Panc1 (cell line): ENCODE measurements around the gene ALS2CL. TPM values are rescaled to one million over a fixed set of nuclear protein-coding genes. Genes with fewer than 3 reads are reported as not detected.
A peak's percentile ranks its signal among the peaks of the same experiment; 100 is the strongest.

Experiments used
- ATAC-seq: fragments of 200-7000 bp; cut with Tn5 transposase; 2 replicates; pipeline ENCODE4 v1.9.1; 2020; ENCODE audit warnings: mild to moderate bottlenecking, moderate library complexity
- BruUV-seq: library from RNA; stranded (reverse); fragments of 400-500 nt; replicated peaks from 2 replicates; lab custom pipeline; 2021; lab: Mats Ljungman, UMichigan
- CTCF ChIA-PET: fragments of 300-600 bp; sonication (Branson Sonifier 250); formaldehyde crosslinking; loops from one replicate; lab custom pipeline; 2022; ENCODE audit warnings: antibody characterized with exemption; lab: Charles Lee
- POLR2A ChIA-PET: fragments of 300-600 bp; sonication (Branson Sonifier 250); formaldehyde crosslinking; loops from one replicate; lab custom pipeline; 2022; ENCODE audit warnings: antibody characterized with exemption; lab: Charles Lee
- DNase-seq: peaks from one replicate; pipeline ENCODE4 v3.0.0-alpha.2; 2010; ENCODE audit warnings: low read depth, low spot score
- H3K27ac ChIP-seq: 2 replicates; pipeline ENCODE4 v1.5.1; 2011; ENCODE audit warnings: mild to moderate bottlenecking, low read length, inconsistent platforms
- H3K27me3 ChIP-seq: fragments of 200-500 bp; sonication (Bioruptor generic); 2 replicates; pipeline ENCODE4 v1.6.0; 2014; ENCODE audit warnings: low read length, inconsistent platforms; ENCODE audit not compliant: control insufficient read depth, insufficient read depth
- H3K36me3 ChIP-seq: fragments of 200-500 bp; sonication (Bioruptor generic); 2 replicates; pipeline ENCODE4 v1.5.1; 2014; ENCODE audit warnings: inconsistent platforms, mild to moderate bottlenecking, low read length, moderate library complexity; ENCODE audit not compliant: control insufficient read depth, insufficient read depth
- H3K4me1 ChIP-seq: 2 replicates; pipeline ENCODE4 v1.5.1; 2011; ENCODE audit warnings: inconsistent platforms, mild to moderate bottlenecking, low read length, moderate library complexity; ENCODE audit not compliant: control insufficient read depth, insufficient read depth
- H3K4me3 ChIP-seq, 2 experiments: 2 replicates each; pipeline ENCODE4 v1.5.1; 2011 to 2012; ENCODE audit warnings: low read depth in 2 of 2, low read length in 2 of 2, mild to moderate bottlenecking in 2 of 2, inconsistent platforms in 1 of 2, moderate library complexity in 1 of 2
- H3K9me3 ChIP-seq: fragments of 200-500 bp; sonication (Bioruptor generic); 2 replicates; pipeline ENCODE4 v1.5.1; 2014; ENCODE audit warnings: low read depth, mild to moderate bottlenecking, inconsistent platforms, low read length, moderate library complexity; ENCODE audit not compliant: control insufficient read depth, insufficient read depth
- POLR2AphosphoS5 ChIP-seq: IDR thresholded peaks from 2 replicates; pipeline ENCODE4 v1.6.1; 2012; ENCODE audit warnings: mild to moderate bottlenecking, low read depth, low read length, moderate library complexity
- SIN3A ChIP-seq: IDR thresholded peaks from 2 replicates; pipeline ENCODE4 v1.6.1; 2012; ENCODE audit warnings: low read depth, mild to moderate bottlenecking, low read length, moderate library complexity, borderline replicate concordance; ENCODE audit not compliant: insufficient read depth
- TCF7L2 ChIP-seq: IDR thresholded peaks from 2 replicates; pipeline ENCODE4 v1.6.1; 2011; ENCODE audit warnings: mild to moderate bottlenecking, low read depth, low read length, inconsistent platforms
- in situ Hi-C: cut with HindIII; loops from 2 replicates; pipeline ENCODE4 v1.10.0; 2016; ENCODE audit warnings: low sequenced_read_pairs, low pct_unique_long_range_greater_than_20kb
- intact Hi-C: fragments of 100-400 bp; cut with micrococcal nuclease; formaldehyde crosslinking; loops from one replicate; pipeline ENCODE4 v1.10.0; 2022; ENCODE audit not compliant: unreplicated experiment
- total RNA-seq: library from RNA; stranded (reverse); gene quantifications from one replicate; pipeline ENCODE4 v1.2.1, GENCODE V29; 2021; ENCODE audit not compliant: unreplicated experiment
- TF ChIP-seq, protein P1 (sequence below), 2 experiments: IDR thresholded peaks; 2 replicates each; pipeline ENCODE4 v1.6.1; 2011 to 2012; ENCODE audit warnings: low read depth in 2 of 2, control low read depth in 1 of 2, low read length in 1 of 2, mild to moderate bottlenecking in 1 of 2, moderate library complexity in 1 of 2; ENCODE audit not compliant: insufficient read depth in 1 of 2
- TF ChIP-seq, protein P2 (sequence below): fragments of 450-650 bp; IDR thresholded peaks from 2 replicates; pipeline ENCODE4 v1.5.1; 2017; ENCODE audit warnings: mild to moderate bottlenecking

ALS2CL gene
- total RNA-seq, 1 experiment from 2014 or later = 2.7 TPM

DNA sequence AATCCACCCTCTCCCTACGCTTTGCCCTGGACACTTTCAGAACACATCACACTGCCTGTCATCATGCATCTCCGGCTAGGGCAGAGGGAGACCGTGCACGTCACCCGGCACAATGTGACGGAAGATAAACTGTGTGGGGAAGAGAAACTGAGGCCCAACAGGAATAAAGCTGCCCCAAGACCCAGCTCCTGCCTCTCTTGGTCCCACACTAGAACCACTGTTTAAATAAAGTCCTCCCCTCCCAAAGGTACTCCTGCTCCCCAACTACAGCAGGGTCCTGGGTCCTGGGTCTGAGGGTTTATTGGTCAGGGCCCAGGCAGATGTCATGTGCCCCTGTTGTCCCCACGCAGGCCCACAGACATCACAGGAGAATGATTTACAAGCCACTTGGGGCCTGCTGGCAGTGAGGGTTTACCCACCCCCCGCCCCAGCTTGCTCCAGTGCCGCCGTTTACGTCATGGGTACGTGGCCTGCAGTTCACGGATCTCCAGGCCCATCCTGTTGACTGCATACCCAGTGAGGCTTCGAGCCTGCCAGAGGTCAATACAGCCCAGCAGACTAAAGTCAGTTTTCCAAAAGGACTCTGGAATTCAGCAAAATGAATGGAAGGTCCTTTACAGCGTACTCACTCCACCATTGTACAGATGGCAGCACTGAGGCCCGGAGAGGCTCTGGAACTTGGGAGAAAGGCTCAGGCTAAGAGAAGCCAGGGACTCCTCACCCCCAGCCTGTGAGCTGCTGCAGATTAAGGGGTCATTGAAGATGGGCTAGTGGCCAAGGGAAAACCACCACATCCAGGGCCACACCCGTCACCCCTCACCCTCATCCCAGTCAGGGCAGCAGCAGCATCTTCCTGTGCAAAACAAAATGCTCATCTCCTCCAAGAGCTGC, 23.2 kb downstream of the ALS2CL start:
- H3K27me3 ChIP-seq = no peaks in the 10 kb centered on the region
- ATAC-seq (no peak), DNase-seq (no peak)
- CTCF ChIA-PET = no interaction called here
- H3K4me3 ChIP-seq = no peak overlapping the region
- H3K36me3 ChIP-seq = no peaks in the 10 kb centered on the region
- in situ Hi-C loops (no loop called here), intact Hi-C loops (no loop called here)
- H3K27ac ChIP-seq = no peak overlapping the region
- H3K4me1 ChIP-seq = no peaks in the 10 kb centered on the region
- BruUV-seq = no TSS peak
- no peaks in the 10 kb centered on the region for H3K9me3 ChIP-seq
- POLR2A ChIA-PET = no interaction called here
- TF ChIP-seq, protein P1, sequence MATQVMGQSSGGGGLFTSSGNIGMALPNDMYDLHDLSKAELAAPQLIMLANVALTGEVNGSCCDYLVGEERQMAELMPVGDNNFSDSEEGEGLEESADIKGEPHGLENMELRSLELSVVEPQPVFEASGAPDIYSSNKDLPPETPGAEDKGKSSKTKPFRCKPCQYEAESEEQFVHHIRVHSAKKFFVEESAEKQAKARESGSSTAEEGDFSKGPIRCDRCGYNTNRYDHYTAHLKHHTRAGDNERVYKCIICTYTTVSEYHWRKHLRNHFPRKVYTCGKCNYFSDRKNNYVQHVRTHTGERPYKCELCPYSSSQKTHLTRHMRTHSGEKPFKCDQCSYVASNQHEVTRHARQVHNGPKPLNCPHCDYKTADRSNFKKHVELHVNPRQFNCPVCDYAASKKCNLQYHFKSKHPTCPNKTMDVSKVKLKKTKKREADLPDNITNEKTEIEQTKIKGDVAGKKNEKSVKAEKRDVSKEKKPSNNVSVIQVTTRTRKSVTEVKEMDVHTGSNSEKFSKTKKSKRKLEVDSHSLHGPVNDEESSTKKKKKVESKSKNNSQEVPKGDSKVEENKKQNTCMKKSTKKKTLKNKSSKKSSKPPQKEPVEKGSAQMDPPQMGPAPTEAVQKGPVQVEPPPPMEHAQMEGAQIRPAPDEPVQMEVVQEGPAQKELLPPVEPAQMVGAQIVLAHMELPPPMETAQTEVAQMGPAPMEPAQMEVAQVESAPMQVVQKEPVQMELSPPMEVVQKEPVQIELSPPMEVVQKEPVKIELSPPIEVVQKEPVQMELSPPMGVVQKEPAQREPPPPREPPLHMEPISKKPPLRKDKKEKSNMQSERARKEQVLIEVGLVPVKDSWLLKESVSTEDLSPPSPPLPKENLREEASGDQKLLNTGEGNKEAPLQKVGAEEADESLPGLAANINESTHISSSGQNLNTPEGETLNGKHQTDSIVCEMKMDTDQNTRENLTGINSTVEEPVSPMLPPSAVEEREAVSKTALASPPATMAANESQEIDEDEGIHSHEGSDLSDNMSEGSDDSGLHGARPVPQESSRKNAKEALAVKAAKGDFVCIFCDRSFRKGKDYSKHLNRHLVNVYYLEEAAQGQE (IDR thresholded peaks at IDR 0.05; ENCODE audit: insufficient read depth in 1 of 2, low read depth in 2 of 2, low read length in 1 of 2) = no peak
- TF ChIP-seq SIN3A (no peak), TCF7L2 (no peak), POLR2AphosphoS5 (no peak)
- TF ChIP-seq, protein P2, sequence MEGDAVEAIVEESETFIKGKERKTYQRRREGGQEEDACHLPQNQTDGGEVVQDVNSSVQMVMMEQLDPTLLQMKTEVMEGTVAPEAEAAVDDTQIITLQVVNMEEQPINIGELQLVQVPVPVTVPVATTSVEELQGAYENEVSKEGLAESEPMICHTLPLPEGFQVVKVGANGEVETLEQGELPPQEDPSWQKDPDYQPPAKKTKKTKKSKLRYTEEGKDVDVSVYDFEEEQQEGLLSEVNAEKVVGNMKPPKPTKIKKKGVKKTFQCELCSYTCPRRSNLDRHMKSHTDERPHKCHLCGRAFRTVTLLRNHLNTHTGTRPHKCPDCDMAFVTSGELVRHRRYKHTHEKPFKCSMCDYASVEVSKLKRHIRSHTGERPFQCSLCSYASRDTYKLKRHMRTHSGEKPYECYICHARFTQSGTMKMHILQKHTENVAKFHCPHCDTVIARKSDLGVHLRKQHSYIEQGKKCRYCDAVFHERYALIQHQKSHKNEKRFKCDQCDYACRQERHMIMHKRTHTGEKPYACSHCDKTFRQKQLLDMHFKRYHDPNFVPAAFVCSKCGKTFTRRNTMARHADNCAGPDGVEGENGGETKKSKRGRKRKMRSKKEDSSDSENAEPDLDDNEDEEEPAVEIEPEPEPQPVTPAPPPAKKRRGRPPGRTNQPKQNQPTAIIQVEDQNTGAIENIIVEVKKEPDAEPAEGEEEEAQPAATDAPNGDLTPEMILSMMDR = no peak

DNA sequence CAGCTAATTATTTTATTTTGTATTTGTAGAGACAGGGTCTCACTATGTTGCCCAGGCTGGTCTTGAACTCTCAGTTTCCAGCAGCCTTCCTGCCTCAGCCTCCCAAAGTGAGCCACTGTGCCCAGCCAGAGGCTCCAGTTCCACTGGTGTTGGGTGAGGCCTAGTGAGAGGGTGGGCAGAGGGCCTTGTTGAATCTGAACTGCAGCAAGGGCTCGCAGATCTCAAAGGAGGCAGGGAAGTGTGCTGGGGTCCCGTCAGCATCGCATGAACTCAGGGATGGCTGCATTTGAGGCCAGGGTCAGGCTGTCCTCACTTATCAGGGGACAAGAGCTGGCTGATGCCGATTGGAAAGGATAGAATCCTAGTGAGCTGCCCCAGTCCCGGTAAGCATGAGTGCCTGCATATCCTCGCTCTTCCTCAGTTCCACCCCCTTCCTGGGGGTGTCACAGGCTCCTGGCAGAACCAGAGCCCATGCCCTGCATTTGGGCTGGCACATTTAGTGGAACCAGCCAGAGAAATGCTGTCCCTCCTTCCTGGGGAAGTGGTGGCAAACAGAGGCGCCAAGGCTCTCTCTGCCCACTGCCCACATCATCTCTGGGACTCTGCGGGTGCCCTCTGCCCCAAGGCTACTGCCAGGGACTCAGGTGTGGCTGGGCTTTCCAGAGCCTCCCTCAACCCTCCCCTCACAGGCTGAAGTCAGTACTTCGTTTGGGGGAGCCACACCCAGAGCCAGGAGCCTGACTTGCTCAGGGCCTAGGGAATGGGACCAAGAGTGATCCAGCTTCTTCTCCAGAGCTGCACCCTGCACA, 24.1 kb downstream of the ALS2CL start:
- in situ Hi-C loops = no loop called here
- intact Hi-C loops = no loop called here

More for the DNA sequence above, 24.1 kb downstream of the ALS2CL start:
- no peak overlapping the region for H3K4me3 ChIP-seq
- BruUV-seq = no TSS peak
- CTCF ChIA-PET = interaction anchor here (0.6 kb wide), 1 partner anchor 188 kb away, joined by 4 read pairs; no protein-coding TSS in a partner anchor
- H3K36me3 ChIP-seq = no peaks in the 10 kb centered on the region
- TF ChIP-seq TCF7L2 (no peak), SIN3A (no peak), POLR2AphosphoS5 (no peak)
- TF ChIP-seq, protein P1 (IDR thresholded peaks at IDR 0.05; ENCODE audit: insufficient read depth in 1 of 2, low read depth in 2 of 2, low read length in 1 of 2) = no peak
- TF ChIP-seq, protein P2 = no peak
- POLR2A ChIA-PET = no interaction called here
- H3K9me3 ChIP-seq = no peaks in the 10 kb centered on the region
- DNase-seq (no peak), ATAC-seq (0 out of 2 replicates have a peak, but pooled peaks have one; percentile 36)
- H3K27ac ChIP-seq = no peak overlapping the region
- no peaks in the 10 kb centered on the region for H3K27me3 ChIP-seq
- no peaks in the 10 kb centered on the region for H3K4me1 ChIP-seq
